ENCODE results near the gene DGKB.

DNA sequence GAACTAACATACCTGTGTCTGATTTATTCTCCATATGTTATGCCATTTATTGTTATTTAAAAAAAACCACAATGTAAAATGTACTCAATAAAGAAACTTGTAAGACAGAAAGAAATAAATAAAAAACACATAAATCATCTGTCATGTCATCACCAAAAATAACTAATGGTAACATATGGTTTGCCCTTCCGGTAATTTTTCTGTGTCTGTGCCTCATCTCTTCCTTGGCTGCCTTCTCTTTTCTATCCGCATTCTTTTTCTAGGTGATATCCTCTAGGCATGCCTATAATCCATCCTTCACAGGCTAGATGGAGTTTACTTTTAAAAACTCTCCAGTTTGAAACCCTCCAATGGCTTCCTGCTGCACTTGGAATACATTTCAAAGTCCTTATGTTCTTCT, 609.1 kb downstream of the DGKB start:
- TF ChIP-seq, protein P1, sequence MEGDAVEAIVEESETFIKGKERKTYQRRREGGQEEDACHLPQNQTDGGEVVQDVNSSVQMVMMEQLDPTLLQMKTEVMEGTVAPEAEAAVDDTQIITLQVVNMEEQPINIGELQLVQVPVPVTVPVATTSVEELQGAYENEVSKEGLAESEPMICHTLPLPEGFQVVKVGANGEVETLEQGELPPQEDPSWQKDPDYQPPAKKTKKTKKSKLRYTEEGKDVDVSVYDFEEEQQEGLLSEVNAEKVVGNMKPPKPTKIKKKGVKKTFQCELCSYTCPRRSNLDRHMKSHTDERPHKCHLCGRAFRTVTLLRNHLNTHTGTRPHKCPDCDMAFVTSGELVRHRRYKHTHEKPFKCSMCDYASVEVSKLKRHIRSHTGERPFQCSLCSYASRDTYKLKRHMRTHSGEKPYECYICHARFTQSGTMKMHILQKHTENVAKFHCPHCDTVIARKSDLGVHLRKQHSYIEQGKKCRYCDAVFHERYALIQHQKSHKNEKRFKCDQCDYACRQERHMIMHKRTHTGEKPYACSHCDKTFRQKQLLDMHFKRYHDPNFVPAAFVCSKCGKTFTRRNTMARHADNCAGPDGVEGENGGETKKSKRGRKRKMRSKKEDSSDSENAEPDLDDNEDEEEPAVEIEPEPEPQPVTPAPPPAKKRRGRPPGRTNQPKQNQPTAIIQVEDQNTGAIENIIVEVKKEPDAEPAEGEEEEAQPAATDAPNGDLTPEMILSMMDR (conservative IDR thresholded peaks at IDR 0.05), result no peak
- no peak for TF ChIP-seq EZH2 (IDR thresholded peaks at IDR 0.05; ENCODE audit: low read depth)

All from PC-9 (cell line).